HG03139 (cell line): ENCODE results near the gene AACS.
"Not testable (repeated sequence)": the region's sequence is repeated elsewhere in the genome, so short reads cannot be mapped to it uniquely, and the experiment has no call there.

Experiments
- ATAC-seq: cut with Tn5 transposase; IDR thresholded peaks from one replicate; pipeline ENCODE4 v1.9.1; 2021; ENCODE audit not compliant: unreplicated experiment

AACS gene

GRCh38 chr12:125090437-125090836 is 25.2 kb downstream of the AACS start:
- no peak for ATAC-seq

GRCh38 chr12:125091401-125091800 is 26.2 kb downstream of the AACS start:
- ATAC-seq = no peak

DNA sequence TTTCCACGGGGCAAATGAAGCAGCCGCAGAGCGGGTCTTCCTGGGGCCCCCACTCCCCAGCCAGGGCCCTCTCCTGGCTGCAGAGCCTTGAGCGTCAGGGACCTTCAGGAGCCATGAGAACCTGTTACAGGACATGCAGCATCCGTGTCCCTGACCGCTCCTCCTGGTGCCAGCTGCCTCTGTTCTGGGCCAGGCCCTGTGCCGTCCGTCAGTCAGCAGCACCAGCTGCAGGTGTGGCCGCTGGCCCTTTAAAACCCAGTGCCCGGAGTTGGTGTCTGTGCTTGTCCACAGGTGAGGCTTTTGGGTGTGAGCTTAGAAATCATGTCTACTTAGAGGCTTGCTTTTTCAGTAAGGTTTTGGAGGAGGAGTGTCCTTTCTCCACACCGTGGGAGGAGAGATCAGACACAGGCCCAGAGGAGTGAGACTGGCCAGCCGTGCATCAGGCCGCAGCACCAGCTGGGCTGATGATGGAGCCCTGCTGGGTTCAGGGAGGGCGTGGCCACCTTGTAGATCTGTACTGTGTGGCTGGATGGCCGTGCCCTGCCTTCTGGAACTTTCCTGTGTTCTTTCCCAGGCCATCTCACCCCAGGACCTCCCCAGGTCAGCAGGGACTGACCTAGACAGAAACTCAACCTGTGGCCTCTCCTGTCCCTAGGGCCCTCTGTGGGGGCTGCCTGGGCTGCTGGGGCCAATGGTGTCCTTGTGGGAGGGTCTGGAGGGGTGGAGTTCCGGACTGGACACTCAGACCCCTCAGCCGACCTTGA is 27.1 kb downstream of the AACS start:
- no peak for ATAC-seq

DNA sequence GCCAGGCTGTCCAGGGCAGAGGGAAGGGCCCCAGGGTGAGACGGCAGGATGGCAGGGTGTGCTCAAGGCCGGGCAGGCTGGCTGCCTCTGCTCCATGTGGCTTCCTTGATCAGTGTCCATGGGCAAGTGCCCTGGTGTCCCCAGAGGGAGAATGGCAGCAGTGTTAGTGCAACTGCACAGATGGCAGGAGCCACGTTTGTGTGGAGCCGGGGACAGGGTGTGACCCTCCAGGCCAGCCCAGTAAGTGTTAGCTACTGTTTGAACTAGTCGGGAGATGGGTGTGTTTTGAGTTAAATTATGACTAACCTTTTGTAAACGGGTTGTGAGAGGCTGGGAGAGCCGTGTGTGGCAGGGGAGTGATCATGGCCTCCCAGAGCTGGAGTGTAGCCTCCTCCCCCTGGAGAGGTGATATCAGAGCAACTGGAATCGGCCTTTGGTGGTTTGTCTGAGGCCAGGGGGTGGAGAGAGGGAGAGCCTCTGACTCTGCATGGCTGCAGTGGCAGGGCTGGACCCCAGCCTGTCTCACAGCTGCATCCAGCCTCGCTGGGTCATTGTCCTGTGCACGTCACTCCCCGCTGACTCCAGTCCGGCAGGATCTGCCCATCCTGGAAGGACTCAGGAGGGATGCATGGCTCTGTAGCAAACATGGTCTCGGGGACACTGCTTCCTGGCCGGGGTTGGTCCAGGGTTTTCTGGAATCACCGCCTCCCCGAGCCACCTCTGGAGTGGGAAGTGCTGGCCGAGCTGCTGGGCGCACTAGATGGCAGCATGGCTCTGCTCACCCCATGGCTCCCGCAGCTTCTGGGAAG is 27.8 kb downstream of the AACS start:
- no peak for ATAC-seq

GRCh38 chr12:125093681-125094330 is 28.6 kb downstream of the AACS start:
- ATAC-seq = no peak

GRCh38 chr12:125096894-125097293 is 31.7 kb downstream of the AACS start:
- no peak for ATAC-seq

DNA sequence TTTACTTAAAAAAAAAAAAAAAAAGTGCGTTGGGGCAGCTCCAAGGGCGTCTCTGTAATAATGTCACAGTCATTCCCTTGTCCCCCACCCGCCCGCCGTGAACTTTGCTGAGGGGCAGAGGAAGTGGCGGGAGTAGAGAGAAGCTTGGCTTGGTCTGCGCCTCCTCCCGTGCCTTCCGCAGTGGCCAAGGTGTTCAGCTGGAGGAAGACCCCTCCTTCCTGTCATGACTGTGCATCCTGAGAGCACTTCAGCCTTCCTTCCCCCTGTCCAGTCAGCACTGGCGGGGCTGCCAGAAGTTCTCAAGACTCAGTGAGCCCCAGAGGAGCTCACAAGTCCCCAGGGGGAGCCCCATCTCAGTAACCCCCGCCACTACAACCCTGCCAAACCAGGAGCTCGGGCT is 32.2 kb downstream of the AACS start:
- ATAC-seq = no peak

DNA sequence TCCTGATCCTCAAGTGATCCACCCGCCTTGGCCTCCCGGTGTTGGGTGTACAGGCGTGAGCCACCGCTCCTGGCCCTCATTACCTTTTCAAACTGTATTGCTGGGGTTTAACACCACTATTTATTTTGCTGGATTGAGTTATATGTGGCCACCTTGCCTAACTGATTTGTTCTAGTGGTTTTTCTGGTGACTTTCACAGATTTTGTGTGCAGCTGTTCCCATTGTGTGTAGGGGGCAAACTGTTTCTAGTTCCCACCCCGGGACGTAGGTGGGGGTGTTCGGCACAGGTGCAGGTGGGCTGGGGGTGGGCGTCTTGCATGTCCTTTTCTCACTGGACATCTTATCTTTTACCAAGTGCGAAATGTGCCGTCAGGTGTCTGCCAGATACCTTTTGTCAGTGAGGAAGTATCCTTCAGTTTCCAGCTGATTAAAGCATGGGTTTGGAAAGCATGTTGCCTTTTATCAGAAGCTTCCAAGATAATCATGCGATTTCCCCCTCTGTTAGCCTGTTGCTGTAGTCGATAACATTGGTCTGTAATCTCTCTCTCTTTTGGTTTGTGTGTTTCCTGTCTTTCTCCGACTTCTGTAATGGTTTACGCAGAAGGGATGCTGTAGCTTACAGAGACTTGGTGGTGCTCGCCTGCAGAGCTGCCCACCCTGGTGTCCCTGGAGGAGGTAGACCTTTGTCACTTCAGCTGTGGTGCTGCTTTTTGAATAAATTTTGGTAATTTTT is 33.6 kb downstream of the AACS start:
- no peak for ATAC-seq

GRCh38 chr12:125099409-125099782 is 34.2 kb downstream of the AACS start:
- no peak for ATAC-seq

- ATAC-seq = no peak
Measured at GRCh38 chr12:125100551-125101434, 35.6 kb downstream of the AACS start.

DNA sequence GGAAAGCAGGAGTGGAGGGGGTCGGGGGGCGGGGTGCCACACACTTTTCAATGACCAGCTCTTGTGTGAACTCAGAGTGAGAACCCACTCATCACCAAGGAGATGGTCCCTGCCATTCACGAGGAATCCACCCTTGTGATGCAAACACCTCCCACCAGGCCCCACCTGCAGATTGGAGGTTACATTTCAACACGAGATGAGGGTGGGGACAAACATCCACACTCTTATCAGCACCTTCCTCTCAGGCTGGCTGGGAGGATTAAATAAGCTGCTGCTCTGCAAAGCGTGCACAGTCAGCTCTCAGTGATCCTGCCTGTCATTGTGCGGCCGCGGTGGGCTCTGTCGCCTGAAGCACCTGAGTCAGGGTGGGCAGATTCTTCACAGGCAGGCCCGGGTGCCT is 39.7 kb downstream of the AACS start:
- ATAC-seq = no peak

DNA sequence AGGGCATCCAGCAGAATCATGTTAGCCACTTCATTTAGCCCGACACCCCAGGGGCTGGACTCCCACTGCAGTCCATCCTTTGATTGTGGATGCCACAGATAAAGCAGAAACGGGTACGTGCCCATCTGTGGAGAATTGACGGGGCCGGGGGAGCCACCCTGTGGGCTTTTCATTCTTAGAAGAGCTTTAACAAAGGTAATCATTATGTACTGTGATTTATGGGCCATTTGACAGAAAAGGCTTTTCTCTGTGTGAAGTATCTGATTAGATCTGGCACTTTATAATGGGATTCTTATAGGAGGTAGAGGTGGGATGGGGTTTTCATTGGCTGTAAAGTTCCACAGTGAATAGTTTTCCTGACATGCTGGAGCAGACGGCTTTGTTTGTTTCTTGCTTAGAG is 40.4 kb downstream of the AACS start:
- ATAC-seq = no peak

DNA sequence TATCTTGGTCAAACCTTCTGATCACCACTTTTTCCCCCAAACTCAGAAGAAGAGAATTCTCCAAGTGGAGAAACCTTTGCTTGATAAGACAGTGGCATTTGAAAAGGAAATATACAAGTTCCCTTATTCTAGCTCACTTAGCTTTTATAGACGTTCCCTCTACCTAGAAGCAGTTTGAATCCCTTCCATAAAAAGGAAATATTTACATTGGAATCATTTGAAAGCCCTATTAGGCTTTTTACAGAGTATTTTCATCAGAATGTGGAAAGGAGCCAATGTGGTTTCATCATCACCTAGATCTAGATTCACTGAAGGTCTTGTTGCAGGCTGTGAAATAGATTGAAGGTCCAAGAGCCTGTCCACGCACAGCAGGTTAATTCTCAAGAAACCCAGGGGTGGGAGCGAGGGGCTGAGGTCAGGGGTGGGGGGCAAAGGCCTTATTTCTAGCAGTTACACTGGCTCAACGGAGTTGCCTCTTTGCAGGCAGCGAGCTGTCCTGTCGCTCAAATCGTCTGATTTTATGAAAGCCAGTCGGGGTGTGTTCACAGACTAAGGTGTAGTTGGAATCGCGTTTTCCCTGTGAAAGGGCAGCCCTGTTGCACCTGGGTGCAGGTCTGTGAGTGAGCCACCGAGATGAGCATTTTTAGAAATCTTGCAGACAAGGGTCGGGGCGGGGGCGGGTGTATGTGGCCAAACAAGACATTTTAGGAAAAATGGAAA is 45.6 kb downstream of the AACS start:
- ATAC-seq = no peak

- no peak for ATAC-seq
Measured at GRCh38 chr12:125111403-125111802, 46.2 kb downstream of the AACS start.

DNA sequence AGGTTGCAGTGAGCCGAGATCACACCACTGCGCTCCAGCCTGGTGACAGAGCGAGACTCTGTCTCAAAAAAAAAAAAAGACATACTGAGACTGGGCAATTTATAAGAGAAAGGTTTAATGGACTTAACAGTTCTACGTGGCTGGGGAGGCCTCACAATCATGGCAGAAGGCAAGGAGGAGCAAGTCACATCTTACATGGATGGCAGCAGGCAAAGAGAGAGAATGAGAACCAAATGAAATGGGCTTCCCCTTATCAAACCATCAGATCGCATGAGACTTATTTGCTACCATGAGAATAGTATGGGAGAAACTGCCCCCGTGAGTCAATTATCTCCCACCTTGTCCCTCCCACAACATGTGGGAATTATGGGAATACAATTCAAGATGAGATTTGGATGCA is 47.4 kb downstream of the AACS start:
- not testable (repeated sequence) for ATAC-seq

DNA sequence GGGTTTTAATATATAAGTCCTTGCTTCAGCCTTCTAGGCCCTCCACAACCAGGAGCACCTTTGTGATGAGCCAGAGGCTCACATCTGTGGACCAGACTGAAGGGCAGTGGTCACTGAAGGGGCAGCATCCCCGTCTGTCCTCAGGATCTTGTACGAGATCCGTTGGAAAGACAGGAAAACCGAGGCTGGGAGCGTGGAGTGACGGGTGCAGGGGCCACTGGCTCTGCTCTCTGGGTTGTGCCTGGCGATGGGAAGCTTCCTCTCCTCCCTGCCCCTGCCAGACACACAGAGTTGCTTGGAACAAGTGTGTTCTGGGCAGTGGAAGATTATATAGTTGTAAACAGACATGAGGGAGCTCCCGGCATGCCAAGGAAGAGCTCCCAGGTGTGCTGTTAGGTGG is 48.0 kb downstream of the AACS start:
- no peak for ATAC-seq

GRCh38 chr12:125113789-125114188 is 48.6 kb downstream of the AACS start:
- no peak for ATAC-seq

DNA sequence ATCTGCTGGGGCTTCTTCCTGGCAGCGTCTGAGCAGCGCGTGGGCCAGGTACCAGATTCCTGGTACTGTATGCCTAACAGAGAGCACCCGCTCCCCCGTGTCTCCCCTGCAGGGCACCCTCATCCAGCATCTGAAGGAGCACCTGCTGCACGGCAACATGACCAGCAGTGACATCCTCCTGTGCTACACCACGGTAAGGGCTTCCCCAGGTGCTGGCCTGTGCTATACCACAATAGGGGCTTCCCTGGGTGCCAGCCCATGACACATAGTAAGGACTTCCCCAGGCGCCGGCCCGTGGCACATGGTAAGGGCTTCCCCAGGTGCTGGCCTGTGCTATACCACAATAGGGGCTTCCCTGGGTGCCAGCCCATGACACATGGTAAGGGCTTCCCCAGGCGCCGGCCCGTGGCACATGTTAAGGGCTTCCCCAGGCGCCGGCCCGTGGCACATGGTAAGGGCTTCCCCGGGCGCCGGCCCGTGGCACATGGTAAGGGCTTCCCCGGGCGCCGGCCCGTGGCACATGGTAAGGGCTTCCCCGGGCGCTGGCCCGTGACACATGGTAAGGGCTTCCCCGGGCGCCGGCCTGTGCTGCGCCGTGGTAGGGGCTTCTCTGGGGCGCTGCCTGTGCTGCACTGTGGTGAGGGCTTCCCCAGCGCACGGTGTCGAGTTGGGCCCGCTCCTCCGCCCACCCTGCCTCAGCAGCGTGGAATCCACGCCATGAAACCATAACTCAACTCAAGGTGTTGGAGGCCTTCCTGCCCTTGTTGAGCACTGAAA is 49.3 kb downstream of the AACS start:
- no peak for ATAC-seq

DNA sequence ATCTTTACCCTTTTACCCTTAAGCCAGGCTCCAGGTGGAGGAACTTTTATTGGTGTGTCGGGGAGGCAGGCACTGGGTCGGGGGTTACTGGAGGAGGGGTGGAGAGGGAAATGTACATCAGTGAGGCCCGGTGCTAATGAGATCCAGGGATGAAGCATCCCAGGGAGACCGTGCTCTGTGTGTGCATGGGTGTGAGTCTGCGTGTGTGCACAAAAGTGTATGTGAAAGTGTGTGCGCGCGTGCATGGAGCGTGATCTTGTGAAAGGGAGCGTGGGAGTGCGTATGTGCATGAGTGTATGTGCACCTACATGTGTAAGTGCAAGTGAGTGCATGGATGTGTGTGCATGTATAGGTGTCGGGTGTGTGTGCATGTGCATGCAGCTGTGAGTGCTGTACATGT is 55.3 kb downstream of the AACS start:
- ATAC-seq = no peak
